ENCODE data around the gene ZPBP2. TPM values are rescaled to one million over a fixed set of nuclear protein-coding genes. Genes with fewer than 3 reads are reported as not detected.

Gene ZPBP2
- total RNA-seq, 6 experiments from 2014 or later, result not detected

DNA sequence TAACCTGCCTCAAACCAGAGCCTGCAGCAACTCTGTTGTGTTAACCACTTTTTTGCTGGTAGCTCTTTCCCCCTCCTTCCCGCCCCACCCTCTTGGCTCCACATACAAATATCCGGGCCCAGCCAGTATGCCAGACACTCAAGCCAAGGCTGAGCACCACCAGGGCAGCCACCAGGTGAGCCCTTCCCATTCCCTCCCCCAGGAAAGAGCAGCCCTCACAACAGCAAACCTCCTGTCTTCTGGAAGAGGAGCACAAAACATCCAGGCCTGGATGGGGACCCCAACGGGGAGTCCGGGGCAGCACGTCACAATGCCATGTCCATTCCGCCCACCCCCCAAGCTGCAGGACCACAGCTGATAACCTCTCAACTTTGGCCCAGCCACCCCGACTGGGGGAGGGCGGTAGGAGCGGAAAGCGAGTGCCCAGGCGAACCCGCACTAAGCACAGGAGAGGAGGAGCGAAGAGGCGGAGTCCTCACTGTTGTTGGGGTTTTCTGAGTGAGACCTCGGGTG is 58.6 kb downstream of the ZPBP2 start:
- peak overlapping the region; percentile 91 for H3K4me3 Mint-ChIP-seq
- H3K36me3 Mint-ChIP-seq (ENCODE audit: low read depth), result no peaks in the 10 kb centered on the region; the same call in 1 of the 2 replicates
- no peaks in the 10 kb centered on the region; the same call in 1 of the 2 replicates for H3K27me3 Mint-ChIP-seq (ENCODE audit: insufficient read depth)
- peak overlapping the region; percentile 93 for H3K27ac Mint-ChIP-seq
- peaks cover 56% of the 10 kb centered on the region for H3K4me1 Mint-ChIP-seq (ENCODE audit: low read depth)
- TF ChIP-seq CTCF (IDR thresholded peaks at IDR 0.05), result no peak
- no peak for DNase-seq
- no peaks in the 10 kb centered on the region for H3K9me3 Mint-ChIP-seq

Other genes starting within 250 kb of the ZPBP2 start
- not detected for gene PPP1R1B, start 241.2 kb upstream of the ZPBP2 start, total RNA-seq (2021; fragmentation: NEBNext Ultra II Directional; extraction: Animal tissue kit (Norgen Biotek cat#: 25700))
- gene STARD3, start 231.1 kb upstream of the ZPBP2 start, total RNA-seq (2021; fragmentation: NEBNext Ultra II Directional; extraction: Animal tissue kit (Norgen Biotek cat#: 25700)), result 10 to 100 TPM; 44.0 to 52.3 (median 46.3) TPM
- under 1 TPM; 0.09 to 0.51 (median 0.14) TPM for gene TCAP, start 202.9 kb upstream of the ZPBP2 start, total RNA-seq (2021; fragmentation: NEBNext Ultra II Directional; extraction: Animal tissue kit (Norgen Biotek cat#: 25700))
- under 1 TPM in 1 of 6 experiments, not detected in 5; 0.26 TPM for gene PNMT, start 199.7 kb upstream of the ZPBP2 start, total RNA-seq (2021; fragmentation: NEBNext Ultra II Directional; extraction: Animal tissue kit (Norgen Biotek cat#: 25700))
- 10 to 100 TPM in 5 of 6 experiments, 1 to 10 TPM in 1; 9.9 to 15.5 (median 12.7) TPM for gene PGAP3, start 180.1 kb upstream of the ZPBP2 start, total RNA-seq (2021; fragmentation: NEBNext Ultra II Directional; extraction: Animal tissue kit (Norgen Biotek cat#: 25700))
- gene ERBB2, start 168.1 kb upstream of the ZPBP2 start, total RNA-seq (2021; fragmentation: NEBNext Ultra II Directional; extraction: Animal tissue kit (Norgen Biotek cat#: 25700)), result 10 to 100 TPM; 51.9 to 67.2 (median 61.0) TPM
- gene MIEN1, start 137.7 kb upstream of the ZPBP2 start, total RNA-seq (2021; fragmentation: NEBNext Ultra II Directional; extraction: Animal tissue kit (Norgen Biotek cat#: 25700)), result 10 to 100 TPM; 56.9 to 70.3 (median 66.0) TPM
- gene GRB7, start 130.3 kb upstream of the ZPBP2 start, total RNA-seq (2021; fragmentation: NEBNext Ultra II Directional; extraction: Animal tissue kit (Norgen Biotek cat#: 25700)), result not detected
- gene IKZF3, start 3.9 kb upstream of the ZPBP2 start, total RNA-seq (2021; fragmentation: NEBNext Ultra II Directional; extraction: Animal tissue kit (Norgen Biotek cat#: 25700)), result not detected
- gene GSDMB, start 50.4 kb downstream of the ZPBP2 start, total RNA-seq (2021; fragmentation: NEBNext Ultra II Directional; extraction: Animal tissue kit (Norgen Biotek cat#: 25700)), result 1 to 10 TPM; 1.4 to 3.1 (median 2.3) TPM
- 10 to 100 TPM; 39.0 to 63.9 (median 49.9) TPM for gene ORMDL3, start 59.4 kb downstream of the ZPBP2 start, total RNA-seq (2021; fragmentation: NEBNext Ultra II Directional; extraction: Animal tissue kit (Norgen Biotek cat#: 25700))
- gene LRRC3C, start 59.5 kb downstream of the ZPBP2 start, total RNA-seq (2021; fragmentation: NEBNext Ultra II Directional; extraction: Animal tissue kit (Norgen Biotek cat#: 25700)), result not detected
- under 1 TPM; 0.11 to 0.43 (median 0.36) TPM for gene GSDMA, start 94.8 kb downstream of the ZPBP2 start, total RNA-seq (2021; fragmentation: NEBNext Ultra II Directional; extraction: Animal tissue kit (Norgen Biotek cat#: 25700))
- gene PSMD3, start 112.6 kb downstream of the ZPBP2 start, total RNA-seq (2021; fragmentation: NEBNext Ultra II Directional; extraction: Animal tissue kit (Norgen Biotek cat#: 25700)), result 100 to 1,000 TPM; 143 to 169 (median 160) TPM
- under 1 TPM in 5 of 6 experiments, not detected in 1; 0.31 to 0.59 (median 0.48) TPM for gene CSF3, start 147.2 kb downstream of the ZPBP2 start, total RNA-seq (2021; fragmentation: NEBNext Ultra II Directional; extraction: Animal tissue kit (Norgen Biotek cat#: 25700))
- gene MED24, start 186.2 kb downstream of the ZPBP2 start, total RNA-seq (2021; fragmentation: NEBNext Ultra II Directional; extraction: Animal tissue kit (Norgen Biotek cat#: 25700)), result 10 to 100 TPM; 60.9 to 72.8 (median 65.3) TPM
- 10 to 100 TPM; 29.3 to 33.7 (median 30.7) TPM for gene THRA, start 194.8 kb downstream of the ZPBP2 start, total RNA-seq (2021; fragmentation: NEBNext Ultra II Directional; extraction: Animal tissue kit (Norgen Biotek cat#: 25700))
- gene NR1D1, start 232.4 kb downstream of the ZPBP2 start, total RNA-seq (2021; fragmentation: NEBNext Ultra II Directional; extraction: Animal tissue kit (Norgen Biotek cat#: 25700)), result 10 to 100 TPM; 11.2 to 15.8 (median 15.1) TPM

Data from HFFc6 (cell line).